Smooth muscle cell of trachea (primary cell): ENCODE measurements around the gene CPM. TPM values are rescaled to one million over a fixed set of nuclear protein-coding genes. Genes with fewer than 3 reads are reported as not detected.

Experiments used
- total RNA-seq: library from RNA; depleted of rRNA; stranded (reverse); fragments of >200 nt; gene quantifications from 2 replicates; pipeline ENCODE4 v1.2.1, GENCODE V29; 2014

Gene CPM
- total RNA-seq: 50.4 and 91.2 TPM in 2 replicates

DNA sequence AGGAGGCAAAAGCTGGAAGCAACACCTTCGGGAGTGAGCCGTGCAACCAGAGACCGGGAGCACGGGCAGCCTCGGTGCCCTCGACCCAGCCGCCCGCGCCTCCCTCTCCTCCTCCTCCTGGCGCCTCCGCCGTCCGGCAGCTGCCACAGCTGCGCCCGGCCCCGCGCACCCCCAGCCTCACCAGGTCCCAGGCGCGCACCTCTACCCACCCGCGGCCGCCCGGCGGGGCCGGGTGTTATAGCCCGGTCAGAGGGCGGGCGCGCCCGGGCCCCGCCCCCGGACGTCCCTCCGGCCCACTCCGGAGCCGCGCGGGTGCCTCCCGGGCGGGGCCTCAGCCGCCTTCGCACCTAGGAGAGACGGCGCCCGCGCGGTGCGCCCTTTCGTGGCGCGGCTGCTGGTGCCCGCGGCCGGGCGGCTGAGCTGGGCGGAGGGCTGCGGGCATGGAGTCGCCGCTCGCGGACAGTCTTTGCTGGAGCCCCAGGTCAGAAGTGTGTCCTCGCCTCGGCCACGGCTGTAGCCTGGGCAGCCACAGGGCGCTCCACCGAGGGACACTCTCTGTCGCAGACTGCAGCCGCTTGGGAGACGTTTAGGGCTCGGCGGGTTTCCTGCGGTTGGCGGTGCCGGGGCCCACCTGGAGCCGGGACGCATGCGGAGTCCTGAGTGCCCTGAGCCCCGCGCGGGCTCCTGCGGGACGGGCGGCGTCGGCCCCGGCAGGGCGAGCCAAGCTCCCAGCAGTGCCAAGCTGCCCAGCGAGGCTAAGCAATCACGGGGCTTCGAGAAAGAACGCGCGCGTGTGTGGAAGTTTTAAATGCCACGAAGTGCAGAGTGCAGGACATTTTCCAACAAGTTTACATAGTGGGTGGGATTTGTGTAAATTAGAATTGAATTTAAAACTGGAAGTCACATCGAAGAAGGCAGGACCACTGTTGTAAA is at the start of gene CPM:
Gene CPM (minus strand): TSS at position 211 of the 933 bp plus-strand sequence. CDS start 334 bp downstream, outside the sequence.

DNA sequence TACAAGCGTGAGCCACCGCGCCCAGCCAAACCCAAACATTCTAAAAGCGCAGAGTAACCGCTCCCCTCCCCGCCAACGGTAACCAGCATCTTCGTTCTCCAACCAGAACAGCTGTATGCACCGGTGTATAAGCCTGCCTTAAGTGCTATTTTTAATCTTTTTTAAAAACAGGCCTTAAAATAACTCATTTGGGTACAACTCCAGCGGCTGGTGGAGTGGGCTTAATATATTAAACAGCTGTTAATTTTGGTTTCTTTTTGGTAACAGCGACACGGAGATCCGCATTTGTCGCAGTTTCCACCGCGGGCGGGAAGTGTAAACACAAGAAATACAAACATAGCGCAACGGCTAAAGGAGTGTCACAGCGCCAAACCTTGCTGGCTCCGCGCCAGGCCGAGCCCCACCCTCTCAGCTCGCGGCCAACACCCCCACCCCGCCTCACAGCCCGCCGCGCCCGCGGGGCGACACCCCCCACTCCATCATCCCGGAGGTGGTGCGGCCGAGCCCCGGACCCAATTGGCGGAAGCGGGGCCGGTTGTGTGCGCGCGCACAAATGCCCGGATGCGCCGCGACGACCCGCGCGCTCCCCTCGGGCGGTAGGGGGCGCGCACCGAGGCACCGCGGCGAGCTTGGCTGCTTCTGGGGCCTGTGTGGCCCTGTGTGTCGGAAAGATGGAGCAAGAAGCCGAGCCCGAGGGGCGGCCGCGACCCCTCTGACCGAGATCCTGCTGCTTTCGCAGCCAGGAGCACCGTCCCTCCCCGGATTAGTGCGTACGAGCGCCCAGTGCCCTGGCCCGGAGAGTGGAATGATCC is 125.2 kb downstream of the CPM start, which contains the start of gene MDM2:
Gene MDM2 (plus strand): TSS at position 602 of the 812 bp plus-strand sequence. CDS start 301 bp downstream, outside the sequence.

Other genes starting within 250 kb of the CPM start
- gene NUP107, start 246.2 kb downstream of the CPM start, total RNA-seq: 37.7 and 80.4 TPM in 2 replicates
- gene SLC35E3, start 187.0 kb downstream of the CPM start, total RNA-seq: 6.0 and 7.3 TPM in 2 replicates
- 137 and 288 TPM in 2 replicates for gene MDM2, start 125.0 kb downstream of the CPM start, total RNA-seq